ENCODE measurements around the gene TRMT2A.

DNA sequence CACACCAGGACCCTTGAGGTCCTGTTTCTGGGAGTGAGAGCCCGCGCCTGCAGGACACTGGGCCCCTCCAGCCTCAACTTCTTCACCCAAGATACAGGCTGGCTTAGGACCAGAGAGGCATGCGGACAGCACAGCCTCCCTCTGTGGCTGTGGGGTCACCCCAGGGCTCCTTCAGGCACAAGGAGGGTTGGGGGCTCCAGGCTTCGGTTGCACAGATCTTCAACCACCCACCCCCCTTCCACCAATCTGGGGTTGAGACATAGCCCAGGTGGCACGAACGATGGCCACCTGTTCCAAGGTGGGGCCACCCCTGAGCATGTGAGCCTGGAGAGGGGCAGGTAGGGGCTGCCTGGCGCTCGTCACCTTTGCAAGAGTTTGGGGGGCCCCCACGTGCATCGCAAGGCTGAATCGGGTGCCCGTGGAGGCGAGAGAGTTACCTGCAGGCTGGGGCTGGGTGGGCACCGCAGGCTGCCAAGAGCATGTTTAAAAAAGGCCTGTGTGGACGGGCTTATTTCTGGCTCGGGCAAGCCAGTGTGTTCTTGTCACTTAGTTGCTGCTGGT, 15.7 kb upstream of the TRMT2A start:
- TF ChIP-seq, protein P1, sequence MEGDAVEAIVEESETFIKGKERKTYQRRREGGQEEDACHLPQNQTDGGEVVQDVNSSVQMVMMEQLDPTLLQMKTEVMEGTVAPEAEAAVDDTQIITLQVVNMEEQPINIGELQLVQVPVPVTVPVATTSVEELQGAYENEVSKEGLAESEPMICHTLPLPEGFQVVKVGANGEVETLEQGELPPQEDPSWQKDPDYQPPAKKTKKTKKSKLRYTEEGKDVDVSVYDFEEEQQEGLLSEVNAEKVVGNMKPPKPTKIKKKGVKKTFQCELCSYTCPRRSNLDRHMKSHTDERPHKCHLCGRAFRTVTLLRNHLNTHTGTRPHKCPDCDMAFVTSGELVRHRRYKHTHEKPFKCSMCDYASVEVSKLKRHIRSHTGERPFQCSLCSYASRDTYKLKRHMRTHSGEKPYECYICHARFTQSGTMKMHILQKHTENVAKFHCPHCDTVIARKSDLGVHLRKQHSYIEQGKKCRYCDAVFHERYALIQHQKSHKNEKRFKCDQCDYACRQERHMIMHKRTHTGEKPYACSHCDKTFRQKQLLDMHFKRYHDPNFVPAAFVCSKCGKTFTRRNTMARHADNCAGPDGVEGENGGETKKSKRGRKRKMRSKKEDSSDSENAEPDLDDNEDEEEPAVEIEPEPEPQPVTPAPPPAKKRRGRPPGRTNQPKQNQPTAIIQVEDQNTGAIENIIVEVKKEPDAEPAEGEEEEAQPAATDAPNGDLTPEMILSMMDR (IDR thresholded peaks at IDR 0.05) = no peak
- no peak for TF ChIP-seq EZH2phosphoT487 (IDR thresholded peaks at IDR 0.05)
